ENCODE results near the gene AP2M1. TPM values are rescaled to one million over a fixed set of nuclear protein-coding genes. Genes with fewer than 3 reads are reported as not detected.

Gene AP2M1
- polyA plus RNA-seq, 2 of the 4 experiments (the other 2 are of a cell fraction), result 274 to 298 TPM

DNA sequence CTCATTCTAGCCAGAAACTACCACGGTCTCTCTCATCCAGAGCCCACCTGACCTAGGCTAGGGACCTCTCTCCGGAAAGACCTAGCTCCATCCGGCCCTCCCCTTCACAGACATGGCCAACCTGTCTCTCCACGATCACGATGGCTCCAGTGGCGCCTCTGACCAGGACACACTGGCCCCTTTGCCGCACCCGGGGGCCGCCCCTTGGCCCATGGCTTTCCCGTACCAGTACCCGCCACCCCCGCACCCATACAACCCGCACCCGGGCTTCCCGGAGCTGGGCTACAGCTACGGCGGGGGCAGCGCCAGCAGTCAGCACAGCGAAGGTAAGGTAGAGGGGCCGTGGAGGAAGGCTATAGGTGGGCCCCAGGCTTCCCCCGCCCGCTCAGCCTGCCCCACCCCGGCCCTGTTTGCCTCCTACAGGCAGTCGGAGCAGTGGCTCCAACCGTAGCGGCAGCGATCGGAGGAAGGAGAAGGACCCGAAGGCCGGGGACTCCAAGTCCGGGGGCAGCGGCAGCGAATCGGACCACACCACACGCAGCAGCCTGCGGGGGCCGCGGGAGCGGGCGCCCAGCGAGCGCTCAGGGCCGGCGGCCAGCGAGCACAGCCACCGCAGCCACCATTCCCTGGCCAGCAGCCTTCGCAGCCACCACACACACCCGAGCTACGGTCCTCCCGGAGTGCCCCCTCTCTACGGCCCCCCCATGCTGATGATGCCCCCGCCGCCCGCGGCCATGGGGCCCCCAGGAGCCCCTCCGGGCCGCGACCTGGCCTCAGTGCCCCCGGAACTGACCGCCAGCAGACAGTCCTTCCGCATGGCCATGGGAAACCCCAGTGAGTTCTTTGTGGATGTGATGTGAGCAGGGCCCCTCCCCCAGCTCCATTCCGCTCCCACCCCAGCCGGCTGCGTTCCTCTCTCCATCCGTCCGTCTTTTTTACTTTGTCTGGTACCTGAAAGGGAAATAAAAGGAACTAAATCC is 4.5 kb upstream of the AP2M1 start:
- H3K4me3 ChIP-seq, result no peak overlapping the region
- peaks cover 6% of the 10 kb centered on the region; the same call in 2 of the 3 replicates for H3K4me1 ChIP-seq
- POLR2A ChIA-PET, result no interaction called here
- no peak overlapping the region for H3K27ac ChIP-seq
- FAIRE-seq (no peak), ATAC-seq (no peak), DNase-seq (ENCODE audit: low read depth in 1 of 2, low spot score in 1 of 2) (no peak)
- WGBS (ENCODE audit: missing lambda C conversion rate), result 97% methylated on average over 11 of the region's 66 CpGs
- CTCF ChIA-PET, result interaction anchor here (0.6 to 1.0 kb wide), 5 partner anchors 17 to 284 kb away, joined by 3 to 4 read pairs (median 3); no protein-coding TSS in a partner anchor
- no peak overlapping the region for H3K4me2 ChIP-seq
- TF ChIP-seq, protein P1, sequence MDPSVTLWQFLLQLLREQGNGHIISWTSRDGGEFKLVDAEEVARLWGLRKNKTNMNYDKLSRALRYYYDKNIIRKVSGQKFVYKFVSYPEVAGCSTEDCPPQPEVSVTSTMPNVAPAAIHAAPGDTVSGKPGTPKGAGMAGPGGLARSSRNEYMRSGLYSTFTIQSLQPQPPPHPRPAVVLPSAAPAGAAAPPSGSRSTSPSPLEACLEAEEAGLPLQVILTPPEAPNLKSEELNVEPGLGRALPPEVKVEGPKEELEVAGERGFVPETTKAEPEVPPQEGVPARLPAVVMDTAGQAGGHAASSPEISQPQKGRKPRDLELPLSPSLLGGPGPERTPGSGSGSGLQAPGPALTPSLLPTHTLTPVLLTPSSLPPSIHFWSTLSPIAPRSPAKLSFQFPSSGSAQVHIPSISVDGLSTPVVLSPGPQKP (IDR thresholded peaks at IDR 0.05; ENCODE audit: low read depth, low read length), result no peak
- TF ChIP-seq SREBF2 (IDR thresholded peaks at IDR 0.05) (no peak), NPAS2 (CRISPR knock-in tag; IDR thresholded peaks at IDR 0.05; ENCODE audit: borderline replicate concordance) (no peak), RFX5 (IDR thresholded peaks at IDR 0.05) (no peak), ATOH8 (CRISPR knock-in tag; IDR thresholded peaks at IDR 0.05; ENCODE audit: low read depth) (no peak), EHF (CRISPR knock-in tag; IDR thresholded peaks at IDR 0.05) (no peak), EHMT2 (IDR thresholded peaks at IDR 0.05; ENCODE audit: low read depth) (no peak), ZNF302 (CRISPR knock-in tag; IDR thresholded peaks at IDR 0.05) (no peak), NR3C1 (IDR thresholded peaks at IDR 0.05) (no peak), RNF2 (IDR thresholded peaks at IDR 0.05; ENCODE audit: borderline replicate concordance, low read depth) (no peak), JUNB (IDR thresholded peaks at IDR 0.05) (no peak), FOSL2 (IDR thresholded peaks at IDR 0.05) (no peak), FOSL2 (CRISPR knock-in tag; IDR thresholded peaks at IDR 0.05) (no peak)
- H3K9me3 ChIP-seq, result no peaks in the 10 kb centered on the region

- Histone ChIP-seq H3K27ac (no peak overlapping the region), H3K9me3 (no peaks in the 10 kb centered on the region), H3K4me1 (peaks cover 6% of the 10 kb centered on the region; the same call in 2 of the 3 replicates), H3K4me3 (no peak overlapping the region), H3K4me2 (no peak overlapping the region)
- WGBS (ENCODE audit: missing lambda C conversion rate), result 78% methylated on average over 9 of the region's 9 CpGs
- no peak for FAIRE-seq
- ChIA-PET CTCF (interaction anchor here (1.0 to 1.4 kb wide), 3 partner anchors 11 to 19 kb away, joined by 3 read pairs; partner anchors contain the start of gene DVL3), POLR2A (no interaction called here)
- no peak for TF ChIP-seq NFE2L2 (conservative IDR thresholded peaks at IDR 0.05; ENCODE audit: low read length)
- TF ChIP-seq FOXS1 (CRISPR knock-in tag; IDR thresholded peaks at IDR 0.05), result no peak
- TF ChIP-seq CBX2 (IDR thresholded peaks at IDR 0.05; ENCODE audit: borderline replicate concordance, low read depth), result no peak
- TF ChIP-seq USF2 (IDR thresholded peaks at IDR 0.05), result no peak
- no peak for TF ChIP-seq ZNF302 (CRISPR knock-in tag; IDR thresholded peaks at IDR 0.05)
- TF ChIP-seq NPAS2 (CRISPR knock-in tag; IDR thresholded peaks at IDR 0.05; ENCODE audit: borderline replicate concordance), result no peak
- no peak for TF ChIP-seq MAFK (IDR thresholded peaks at IDR 0.05; ENCODE audit: partially characterized antibody)
- no peak for TF ChIP-seq MAZ (IDR thresholded peaks at IDR 0.05; ENCODE audit: borderline replicate concordance, low read depth, low read length)
- no peak for DNase-seq (ENCODE audit: low read depth in 1 of 2, low spot score in 1 of 2)
- ATAC-seq, result no peak
These were observed 3.1 kb upstream of the AP2M1 start for GRCh38 chr3:184171562-184171961.
